HG02798 (cell line): ENCODE results near the gene CASS4.
"Not testable (repeated sequence)": the region's sequence is repeated elsewhere in the genome, so short reads cannot be mapped to it uniquely, and the experiment has no call there.

Experiments
- ATAC-seq: cut with Tn5 transposase; IDR thresholded peaks from one replicate; pipeline ENCODE4 v1.9.1; 2021; ENCODE audit warnings: mild to moderate bottlenecking; ENCODE audit not compliant: unreplicated experiment, poor library complexity

Gene CASS4

DNA sequence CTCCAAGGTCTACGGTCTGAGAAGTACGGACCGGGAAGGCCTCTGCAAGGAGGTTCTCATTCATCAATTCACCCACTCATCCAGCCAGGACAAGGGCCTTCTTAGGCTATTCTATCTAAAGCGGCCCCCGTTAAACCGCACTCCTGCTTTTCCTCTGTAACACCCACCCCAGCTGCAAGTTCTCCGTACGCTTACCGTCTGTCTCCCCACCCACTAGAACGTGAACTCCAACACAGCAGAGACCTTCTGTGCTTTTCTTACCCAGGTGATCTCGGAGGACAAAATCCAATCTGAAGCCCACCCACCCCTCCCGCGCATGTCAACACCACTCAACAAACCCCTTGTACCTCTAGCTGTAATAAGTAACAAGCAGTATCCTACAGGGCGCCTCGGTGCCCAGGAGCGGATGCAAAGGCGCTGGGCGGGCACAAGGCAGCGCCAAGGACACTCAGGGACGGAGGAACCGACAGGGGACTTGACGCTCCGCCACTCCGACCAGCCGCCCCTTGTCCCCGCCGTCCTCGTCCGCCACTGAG is 20.4 kb upstream of the CASS4 start:
- ATAC-seq = peak; percentile 30

DNA sequence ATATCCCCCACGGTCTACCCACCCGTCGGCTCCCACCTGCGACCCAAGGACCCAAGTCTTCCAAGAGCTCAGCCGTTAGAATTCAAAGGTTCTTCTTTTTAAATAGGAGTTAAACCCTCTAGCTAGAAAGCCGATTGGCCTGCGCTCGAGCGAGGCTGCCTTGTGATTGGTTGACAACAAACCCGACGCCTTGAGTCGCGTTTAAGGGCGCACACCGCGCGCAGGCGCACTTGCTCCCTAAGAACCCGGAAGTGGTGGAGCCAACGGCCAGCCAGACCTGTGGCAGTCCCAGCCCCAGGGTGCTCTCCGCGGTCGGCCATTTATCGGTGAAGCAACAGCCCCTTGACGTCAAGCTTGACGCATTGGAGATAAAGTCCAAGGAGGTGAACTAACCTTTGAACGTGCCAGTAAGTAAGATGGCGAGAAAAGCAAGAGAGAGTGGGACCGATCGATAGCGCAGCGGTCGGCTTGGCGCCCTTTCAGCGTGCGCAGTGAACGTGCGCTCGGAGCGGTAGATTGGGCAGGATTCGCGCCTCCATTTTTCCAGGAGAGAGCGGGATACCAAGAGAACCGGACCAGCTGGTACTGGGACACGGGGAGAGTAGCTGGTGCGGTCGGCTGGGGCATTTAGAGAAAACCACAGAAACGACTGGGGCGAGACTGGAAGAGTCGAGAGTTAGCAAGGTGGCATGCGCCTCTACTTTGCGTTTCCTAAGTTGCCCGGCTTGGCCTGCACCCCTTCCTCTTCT is 19.8 kb upstream of the CASS4 start, which contains the start of the genes AURKA and CSTF1:
AURKA (minus strand) TSS at position 84 of the 749 bp plus-strand sequence. CDS start 4,018 bp downstream, outside the sequence.
CSTF1 (plus strand) TSS at position 514 of the 749 bp plus-strand sequence. CDS start 2,908 bp downstream, outside the sequence.
- ATAC-seq = peak; percentile 96

DNA sequence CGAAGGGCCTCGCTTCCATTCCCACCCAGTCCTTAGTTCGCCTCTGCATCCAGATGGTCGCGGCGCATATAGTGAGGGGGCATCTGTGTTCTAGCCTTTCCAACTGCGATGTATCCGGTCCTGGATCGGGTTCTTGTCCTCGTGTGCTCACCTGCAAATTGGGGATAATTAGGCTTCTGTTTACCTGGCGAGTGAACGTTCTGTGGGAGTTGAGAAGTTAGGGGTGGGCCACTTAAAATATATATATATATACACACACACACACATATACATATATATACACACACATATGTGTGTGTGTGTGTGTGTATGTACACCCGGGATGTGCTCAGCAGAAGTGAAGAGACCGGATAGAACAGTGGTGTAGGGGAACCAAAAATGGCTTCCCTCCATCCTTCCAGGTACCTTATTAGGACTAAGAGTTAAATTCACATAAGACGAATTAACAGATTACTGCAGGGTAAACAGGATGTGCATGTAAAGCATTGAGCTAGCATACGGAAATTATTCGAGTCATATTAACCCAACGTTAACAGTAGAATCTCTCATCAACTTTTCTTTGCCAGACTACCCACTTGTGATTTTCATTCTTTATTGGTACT is 19.1 kb upstream of the CASS4 start:
- ATAC-seq = no peak

DNA sequence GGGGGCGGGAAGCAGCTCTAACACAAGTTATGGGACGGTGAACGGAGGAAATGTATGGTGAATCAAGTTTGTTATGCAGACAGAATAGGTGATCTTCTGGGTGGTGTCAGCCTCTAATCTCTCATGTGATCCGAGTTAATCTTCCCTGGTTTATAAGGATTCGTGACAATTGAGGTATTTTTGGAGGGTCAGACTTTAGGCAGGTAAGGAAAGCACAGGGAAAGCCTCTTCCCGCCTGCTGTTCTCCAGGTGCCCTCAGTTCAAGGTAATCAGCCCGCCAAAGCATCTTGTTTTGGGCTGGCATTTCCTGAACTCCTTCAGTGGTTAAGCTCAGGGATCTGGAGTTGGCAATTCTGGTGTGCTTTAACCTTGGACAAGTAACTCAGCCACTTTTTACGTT is 18.4 kb upstream of the CASS4 start:
- no peak for ATAC-seq

DNA sequence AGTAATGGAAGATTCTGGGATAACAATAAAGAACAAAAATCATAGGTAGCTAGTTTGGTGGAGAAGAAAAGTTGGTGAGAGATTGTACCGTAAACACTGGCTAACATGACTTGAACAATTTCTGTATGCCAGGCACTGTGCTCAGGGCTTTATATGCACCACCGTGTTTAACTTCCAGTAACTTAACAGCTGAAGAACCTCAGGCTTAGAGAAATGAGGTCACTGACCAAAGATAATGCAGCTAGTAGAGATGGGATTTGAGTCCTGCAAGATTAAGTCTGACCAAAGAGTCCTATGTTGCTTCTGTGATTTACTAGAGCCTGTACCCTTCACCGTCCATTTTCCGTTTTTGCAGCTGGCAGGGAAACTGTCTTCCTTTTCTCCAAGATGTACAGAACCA is 16.9 kb upstream of the CASS4 start:
- ATAC-seq = no peak

DNA sequence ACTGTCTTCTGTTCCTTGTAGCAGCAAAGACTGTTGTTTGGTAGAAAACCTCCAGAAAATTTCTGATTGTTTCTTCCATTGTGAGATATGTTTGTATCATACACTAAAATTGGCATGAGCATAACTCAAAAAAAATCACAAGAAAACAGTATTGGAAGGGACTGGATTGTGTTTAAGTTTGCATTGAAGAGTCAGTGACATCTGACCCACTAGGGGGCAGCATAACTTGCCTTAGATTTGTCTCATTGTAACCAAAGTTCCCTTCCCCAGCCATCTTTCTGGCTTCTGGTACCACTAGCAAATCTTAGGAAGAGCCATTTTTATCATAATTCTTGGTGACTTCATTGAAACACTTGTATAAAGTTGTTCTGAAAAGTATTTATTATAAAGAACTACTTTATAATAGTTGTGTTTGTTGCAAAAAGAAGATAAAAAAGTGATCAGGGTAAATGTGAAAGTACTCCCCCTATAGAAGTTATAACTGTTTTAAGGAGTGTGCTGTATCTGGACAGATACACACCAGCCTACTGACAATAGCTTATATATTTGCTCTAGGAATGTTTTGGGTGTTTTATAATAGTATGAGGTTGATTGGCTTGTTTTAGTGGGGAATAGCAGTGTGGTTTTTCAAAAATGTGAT is 11.9 kb upstream of the CASS4 start:
- peak; percentile 70 for ATAC-seq

DNA sequence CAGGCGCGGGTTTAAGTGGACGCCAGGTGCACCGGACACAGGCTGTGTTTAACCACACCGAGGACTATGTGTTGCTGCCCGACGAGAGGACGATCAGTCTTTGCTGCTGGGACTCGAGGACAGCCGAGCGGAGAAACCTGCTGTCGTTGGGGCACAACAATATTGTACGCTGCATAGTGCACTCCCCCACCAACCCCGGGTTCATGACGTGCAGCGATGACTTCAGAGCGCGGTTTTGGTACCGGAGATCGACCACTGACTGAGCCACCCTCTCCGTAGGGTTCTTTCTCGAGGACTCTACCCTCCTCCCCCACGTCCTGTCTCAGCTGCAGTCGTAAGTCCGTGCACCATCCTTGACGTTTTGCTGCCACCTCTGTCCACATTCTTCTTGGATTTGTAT is 8.6 kb upstream of the CASS4 start:
- no peak for ATAC-seq

DNA sequence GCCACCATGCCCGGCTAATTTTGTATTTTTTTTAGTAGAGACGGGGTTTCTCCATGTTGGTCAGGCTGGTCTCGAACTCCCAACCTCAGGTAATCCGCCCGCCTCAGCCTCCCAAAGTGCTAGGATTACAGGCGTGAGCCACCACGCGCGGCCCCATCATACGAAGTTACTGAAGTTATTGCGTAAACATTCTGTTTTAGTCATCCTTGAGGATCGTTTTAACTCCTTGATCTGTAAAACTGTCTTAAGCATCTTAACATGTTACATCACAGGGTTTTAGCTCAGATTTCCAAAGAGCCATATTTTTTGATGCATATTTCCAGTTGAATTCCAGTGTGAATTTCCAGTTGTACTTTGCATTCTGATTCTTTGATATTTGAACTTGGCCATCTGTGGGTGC is 6.7 kb upstream of the CASS4 start:
- ATAC-seq = not testable (repeated sequence)

DNA sequence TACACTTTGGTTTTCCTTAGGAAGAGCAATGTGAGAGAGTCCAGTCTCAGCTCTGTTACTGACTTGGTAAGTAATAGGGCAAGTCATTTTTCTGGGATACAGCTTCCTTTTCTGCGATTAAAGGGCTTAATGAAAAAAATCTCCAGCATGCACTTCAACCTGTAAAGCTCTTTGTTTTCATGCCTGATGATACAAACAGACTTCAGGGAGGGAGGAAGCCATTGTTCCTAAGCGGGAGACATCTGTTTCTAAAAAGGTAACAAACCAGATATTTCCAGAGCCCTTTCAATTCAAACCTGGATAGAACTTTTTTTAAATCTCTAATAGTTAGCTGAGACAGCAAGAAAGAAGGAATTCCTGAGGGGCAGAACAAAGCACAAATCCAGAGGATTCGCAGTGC is 5.2 kb upstream of the CASS4 start:
- ATAC-seq = no peak

DNA sequence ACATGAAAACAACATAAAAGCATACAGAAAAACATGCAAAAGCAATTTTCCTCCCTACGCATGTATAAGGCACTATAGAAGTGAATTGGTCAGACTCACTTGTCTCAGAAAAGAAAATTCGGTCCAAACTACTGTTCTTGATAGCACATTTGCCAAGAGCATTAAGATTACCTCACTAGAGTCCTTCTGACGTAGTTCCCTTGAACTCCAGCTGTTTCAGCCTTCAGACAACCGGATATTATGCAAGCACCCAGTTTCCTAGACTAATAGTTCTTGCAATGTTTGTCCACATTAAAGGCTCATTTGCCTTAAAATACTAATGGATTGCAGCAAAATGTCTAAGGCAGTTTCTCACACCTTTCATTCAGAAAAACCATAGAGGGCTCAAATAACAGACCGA is 2.5 kb upstream of the CASS4 start:
- ATAC-seq = no peak

DNA sequence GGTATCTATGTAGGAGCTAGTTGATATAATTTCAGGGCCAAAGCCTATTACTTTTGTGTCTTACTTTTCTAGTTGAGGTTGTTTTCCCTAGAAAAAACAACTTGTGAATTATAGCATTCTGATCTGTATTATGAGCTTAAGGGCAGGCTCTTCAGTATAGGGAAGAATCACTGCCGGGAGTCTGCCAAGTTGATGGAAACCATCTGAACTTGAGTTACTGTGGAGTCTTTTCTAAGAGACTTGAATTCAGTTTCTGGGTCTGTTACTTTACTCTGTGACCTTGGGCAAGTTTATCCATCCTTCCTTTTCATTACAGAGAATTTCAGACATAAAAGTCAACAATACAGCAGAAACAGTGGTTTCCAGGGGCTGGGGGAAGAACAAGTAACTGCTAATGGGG is 2.1 kb upstream of the CASS4 start:
- ATAC-seq = no peak

DNA sequence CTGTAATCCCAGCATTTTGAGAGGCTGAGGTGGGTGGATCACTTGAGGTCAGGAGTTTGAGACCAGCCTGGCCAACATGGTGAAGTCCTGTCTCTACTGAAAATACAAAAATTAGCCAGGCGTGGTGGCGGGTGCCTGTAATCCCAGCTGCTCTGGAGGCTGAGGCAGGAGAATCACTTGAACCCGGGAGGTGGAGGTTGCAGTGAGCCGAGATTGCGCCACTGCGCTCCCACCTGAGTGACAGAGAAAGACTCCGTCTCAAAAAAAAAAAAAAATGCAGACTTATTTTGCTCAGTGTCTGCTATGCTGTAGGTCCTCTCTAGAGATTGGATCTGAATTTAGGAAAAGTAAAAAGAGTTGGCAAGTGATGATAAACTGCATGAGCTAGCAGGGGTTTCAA is 773 bp upstream of the CASS4 start:
- not testable (repeated sequence) for ATAC-seq

DNA sequence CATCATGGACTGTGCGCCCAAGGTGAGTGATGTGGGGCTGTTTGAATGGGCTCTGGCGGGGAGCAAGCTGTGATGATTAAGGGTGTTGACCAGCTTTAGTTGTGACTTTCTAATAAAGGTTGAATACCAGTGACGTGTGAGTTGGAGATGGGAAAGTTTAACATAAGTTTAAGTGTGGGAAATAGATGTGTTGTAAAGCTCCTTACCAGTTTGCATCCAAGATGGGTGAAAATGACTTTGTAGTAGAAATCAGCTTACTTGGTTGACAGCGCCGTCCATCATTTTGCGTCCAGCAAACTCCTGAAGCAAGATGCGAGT is 372 bp downstream of the CASS4 start:
- peak; percentile 21 for ATAC-seq

DNA sequence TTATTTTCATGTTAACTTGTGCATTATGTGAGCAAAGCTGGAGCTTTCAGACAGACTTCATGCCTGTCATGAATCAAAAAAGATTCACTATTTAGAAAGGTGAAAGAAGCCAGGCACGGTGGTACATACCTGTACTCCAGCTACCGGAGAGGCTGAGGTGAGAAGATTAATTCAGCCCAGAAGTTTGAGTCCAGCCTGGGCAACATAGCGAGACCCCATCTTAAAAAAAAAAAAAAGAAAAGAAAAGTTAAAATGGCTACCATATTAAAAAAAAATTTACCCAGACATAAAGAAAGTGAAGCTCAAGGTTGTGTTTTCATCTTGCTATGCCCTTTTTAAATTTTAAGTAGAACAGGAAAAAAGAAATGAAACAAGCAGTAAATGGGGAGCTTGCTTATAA is 889 bp downstream of the CASS4 start:
- no peak for ATAC-seq

DNA sequence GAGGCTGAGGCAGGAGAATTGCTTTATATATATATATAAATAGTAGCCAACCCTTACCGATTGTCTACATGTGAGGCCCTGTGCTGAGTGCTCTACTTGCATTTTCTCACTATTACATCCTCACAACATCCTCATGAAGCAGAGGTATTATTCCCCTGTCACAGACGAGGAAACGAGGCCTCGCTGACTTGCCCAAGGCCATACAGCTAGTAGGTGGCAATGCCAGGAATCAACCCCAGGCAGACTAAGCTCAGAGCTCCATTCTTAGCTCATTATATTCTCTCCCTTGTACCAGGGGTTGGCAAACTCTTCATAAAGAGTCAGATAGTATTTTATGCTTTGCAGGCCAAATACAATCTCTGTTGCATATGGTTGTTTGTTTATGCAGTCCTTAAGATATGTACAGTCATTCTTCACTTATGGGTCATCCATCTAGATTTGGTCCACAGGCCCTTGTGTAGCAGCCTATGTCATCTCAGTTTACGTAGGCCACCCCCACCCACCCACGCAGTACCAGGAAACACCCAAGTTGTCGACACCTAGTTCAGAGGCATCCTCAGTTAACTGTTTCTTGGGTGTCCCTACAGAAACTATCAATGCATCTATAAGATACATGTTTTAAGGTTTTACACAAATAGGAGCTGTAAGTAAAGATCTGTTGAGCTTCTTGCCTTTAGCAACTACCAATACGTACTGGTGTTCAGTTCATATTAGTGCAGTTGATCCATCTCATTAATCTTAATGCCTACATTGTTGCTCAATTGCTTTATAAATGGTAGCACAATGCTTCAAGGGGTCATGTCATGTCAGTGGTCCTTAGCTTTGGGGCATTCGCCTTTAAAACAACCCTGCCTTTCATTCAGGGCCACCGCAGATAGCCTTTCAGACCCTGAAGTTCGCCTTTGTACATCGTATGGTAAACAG is 3.0 kb downstream of the CASS4 start:
- ATAC-seq = no peak

DNA sequence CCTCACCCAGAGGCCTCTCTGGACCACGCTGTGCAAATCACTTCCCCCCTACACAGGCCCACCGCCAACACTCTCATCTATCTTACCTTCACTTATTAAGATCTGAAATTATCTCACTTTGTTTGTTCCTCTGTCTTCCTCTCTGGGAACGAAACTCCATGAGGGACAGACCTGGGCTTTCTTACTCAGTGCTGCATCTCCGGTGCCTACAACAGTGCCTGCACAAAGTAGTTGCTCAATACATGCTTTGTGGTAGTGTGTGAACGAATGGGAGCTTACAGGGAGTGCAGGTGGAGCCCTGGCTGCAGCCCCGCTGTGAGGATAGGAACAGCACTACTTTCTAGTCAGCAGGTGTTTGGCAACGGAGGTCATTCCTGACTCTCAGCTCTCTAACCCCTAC is 5.3 kb downstream of the CASS4 start:
- no peak for ATAC-seq

DNA sequence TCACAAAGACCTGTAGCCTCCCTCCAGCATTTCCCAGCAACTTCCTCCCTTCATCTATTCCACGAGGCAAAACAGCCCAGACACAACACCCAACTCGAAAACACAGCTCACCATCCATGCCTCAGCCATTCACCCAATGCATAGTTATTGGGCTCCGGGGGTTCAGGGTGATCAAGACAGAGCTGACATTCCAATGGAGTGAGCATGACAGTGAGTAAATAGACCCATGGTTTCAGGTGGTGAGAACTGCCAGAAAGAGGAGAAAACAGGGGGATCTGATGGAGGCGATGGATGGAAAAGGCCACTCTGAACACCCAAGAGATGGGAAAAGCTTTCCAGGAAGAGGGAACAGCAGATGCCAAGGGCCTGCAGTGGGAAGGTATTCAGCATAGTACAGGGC is 5.9 kb downstream of the CASS4 start:
- no peak for ATAC-seq

DNA sequence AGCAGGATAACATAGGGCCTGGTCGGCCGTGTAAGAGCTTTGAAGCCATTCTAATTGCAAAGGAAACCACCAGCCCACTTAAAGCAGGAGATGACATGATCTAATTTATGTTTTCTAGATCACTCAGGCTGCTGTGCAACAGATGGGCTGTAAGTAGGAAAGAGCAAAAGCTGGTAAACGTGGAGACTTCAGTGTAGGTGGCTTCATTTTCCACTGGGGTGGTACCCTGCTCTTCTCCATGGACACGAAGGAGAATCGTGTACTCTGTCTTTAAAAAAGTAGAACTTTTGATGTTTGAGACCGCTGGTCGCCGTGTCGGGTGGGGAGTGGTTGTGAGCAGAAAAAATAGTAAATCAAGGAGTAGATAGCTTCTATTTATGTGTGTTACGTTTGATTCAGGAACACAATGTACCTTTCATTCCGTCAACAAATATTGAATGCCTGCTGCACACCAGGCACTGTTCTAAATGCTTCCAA is 6.4 kb downstream of the CASS4 start:
- ATAC-seq = no peak

DNA sequence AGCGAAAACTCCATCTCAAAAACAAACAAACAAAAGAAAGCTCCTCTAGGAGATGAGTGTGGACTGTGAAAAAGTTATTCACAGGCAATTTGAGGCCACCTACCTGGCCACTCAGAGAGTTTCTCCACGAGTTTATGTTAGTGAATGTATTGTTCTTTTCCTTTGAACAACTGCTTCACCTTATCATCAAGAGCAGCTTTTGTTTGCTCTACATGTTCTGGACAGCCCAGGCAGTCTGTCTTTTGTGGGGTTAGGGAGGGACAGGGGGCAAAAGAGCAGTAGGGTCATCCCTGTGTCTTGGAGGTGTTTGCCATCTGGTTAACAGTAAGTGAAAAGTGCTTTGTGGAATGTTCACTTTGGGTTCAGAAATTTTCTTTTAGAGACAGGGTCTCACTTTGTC is 8.0 kb downstream of the CASS4 start:
- ATAC-seq = no peak
